NCI-H146 (cell line): Measurements from ENCODE around the gene DDX54.
"Not testable (repeated sequence)": the region's sequence is repeated elsewhere in the genome, so short reads cannot be mapped to it uniquely, and the experiment has no call there.

Source experiments
- DNase-seq: peaks from one replicate; lab custom pipeline; 2025; lab: John Stamatoyannopoulos, UW

DDX54 gene

GRCh38 chr12:113119980-113120669 is 65.2 kb downstream of the DDX54 start:
- peak; percentile 40 for DNase-seq

GRCh38 chr12:113118142-113118541 is 67.1 kb downstream of the DDX54 start:
- no peak for DNase-seq

GRCh38 chr12:113117684-113118083 is 67.6 kb downstream of the DDX54 start:
- DNase-seq: not testable (repeated sequence)

DNA sequence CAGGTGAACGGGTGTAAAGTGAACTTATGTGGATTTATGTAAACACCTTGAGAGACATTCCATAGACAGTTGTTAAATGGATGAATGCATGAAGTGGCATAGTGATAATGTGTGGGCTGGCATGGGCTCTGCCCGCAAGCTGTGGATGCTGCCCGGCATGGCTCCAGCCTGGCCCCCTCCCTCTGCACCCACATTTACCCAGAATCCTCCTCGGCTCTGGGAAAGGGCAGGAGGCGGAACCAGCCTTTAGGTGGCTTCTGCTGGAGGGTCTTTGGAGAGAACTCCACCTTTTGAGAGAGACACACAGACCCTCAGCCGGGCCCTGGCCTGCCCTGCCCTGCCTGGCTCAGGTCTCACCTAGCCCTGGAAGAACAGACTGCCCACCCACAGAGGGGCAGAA is 68.4 kb downstream of the DDX54 start:
- DNase-seq: no peak

GRCh38 chr12:113115455-113116126 is 69.7 kb downstream of the DDX54 start:
- no peak for DNase-seq

- no peak for DNase-seq
These were observed 70.7 kb downstream of the DDX54 start for GRCh38 chr12:113114447-113115178.

- DNase-seq: no peak
These were observed 71.9 kb downstream of the DDX54 start for GRCh38 chr12:113113397-113113796.

DNA sequence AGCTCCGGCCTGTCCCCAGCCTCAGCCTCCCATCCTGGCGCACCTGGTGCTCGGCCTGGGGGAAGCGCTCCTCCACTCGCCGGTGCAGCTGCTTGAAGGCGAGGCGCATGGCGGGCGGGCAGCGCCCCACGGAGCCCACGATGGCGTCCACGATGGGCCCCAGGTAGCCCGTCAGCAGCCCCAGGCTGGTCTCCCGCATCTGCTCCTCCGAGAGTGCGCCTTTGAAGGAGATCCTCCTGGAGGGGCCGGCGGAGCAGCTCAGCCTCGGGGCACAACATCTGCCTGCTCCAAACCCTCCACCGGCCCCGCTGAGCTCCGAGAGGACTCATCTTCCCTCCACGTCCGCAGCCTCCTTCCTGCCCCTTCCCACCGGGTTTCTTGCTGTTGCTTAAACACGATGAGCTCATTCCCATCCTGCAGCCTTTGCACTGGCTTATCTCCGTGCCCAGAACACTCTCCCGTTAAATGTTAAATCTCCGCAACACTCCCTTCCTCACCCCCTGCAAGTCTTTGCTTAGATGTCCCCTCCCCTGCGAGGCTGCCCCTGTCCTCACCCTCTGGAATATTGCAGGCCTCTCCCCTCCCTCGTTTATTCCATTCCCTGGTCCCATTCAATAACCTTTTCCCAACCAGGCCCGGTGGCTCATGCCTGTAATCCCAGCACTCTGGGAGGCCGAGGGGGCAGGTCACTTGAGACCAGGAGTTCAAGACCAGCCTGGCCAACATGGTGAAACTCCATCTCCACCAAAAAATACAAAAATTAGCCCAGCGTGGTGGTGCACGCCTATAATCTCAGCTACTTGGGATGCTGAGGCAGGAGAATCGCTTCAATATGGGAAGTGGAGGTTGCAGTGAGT is 73.0 kb downstream of the DDX54 start:
- DNase-seq: no peak

DNA sequence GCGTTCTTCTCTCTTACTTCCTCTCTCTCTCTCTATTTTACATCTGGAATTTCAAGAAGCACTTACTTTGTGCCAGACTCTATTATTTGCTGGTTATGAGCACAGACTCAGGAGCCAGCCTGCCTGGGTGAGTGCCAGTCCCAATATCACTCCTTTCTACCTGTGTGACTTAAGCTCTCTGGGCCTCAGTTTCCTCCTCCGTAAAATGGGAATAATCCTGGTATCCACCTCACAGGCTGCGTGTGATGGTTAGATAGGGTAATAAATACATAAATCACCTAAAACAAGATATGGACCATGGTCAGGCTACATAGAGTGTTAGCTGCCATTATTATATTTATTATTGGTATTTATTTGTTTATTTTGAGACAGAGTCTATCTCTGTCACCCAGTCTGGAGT is 74.0 kb downstream of the DDX54 start:
- DNase-seq: no peak

- no peak for DNase-seq
These were observed 75.2 kb downstream of the DDX54 start for GRCh38 chr12:113109872-113110599.

GRCh38 chr12:113109360-113109759 is 75.9 kb downstream of the DDX54 start:
- no peak for DNase-seq

DNA sequence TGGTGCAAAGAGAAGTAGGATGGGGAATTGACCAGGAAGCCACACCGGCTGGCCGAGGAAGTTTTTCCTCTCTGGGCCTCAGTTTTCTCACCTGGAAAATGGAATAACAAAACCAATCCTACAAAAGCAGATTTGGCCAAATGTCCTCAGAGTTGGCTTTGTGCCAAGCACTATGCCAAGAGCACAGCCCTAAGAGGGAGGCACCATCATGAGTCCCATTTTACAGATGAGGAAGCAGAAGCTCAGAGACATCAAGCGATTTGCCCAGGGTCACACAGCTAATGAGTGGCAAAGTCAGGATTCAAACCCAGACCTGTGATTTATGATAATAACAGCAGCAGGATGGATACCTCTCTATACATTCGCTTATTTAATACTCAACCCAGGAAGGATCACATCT is 77.0 kb downstream of the DDX54 start:
- no peak for DNase-seq
